NCI-H748 (cell line): ENCODE results near the gene NTN4.
A peak's percentile ranks its signal among the peaks of the same experiment; 100 is the strongest.
"Not testable (repeated sequence)": the region's sequence is repeated elsewhere in the genome, so short reads cannot be mapped to it uniquely, and the experiment has no call there.

Experiments used
- DNase-seq: peaks from one replicate; lab custom pipeline; 2025; ENCODE audit not compliant: unreplicated experiment; lab: John Stamatoyannopoulos, UW

The NTN4 gene

GRCh38 chr12:95629392-95629791 is 161.2 kb downstream of the NTN4 start:
- DNase-seq: no peak

DNA sequence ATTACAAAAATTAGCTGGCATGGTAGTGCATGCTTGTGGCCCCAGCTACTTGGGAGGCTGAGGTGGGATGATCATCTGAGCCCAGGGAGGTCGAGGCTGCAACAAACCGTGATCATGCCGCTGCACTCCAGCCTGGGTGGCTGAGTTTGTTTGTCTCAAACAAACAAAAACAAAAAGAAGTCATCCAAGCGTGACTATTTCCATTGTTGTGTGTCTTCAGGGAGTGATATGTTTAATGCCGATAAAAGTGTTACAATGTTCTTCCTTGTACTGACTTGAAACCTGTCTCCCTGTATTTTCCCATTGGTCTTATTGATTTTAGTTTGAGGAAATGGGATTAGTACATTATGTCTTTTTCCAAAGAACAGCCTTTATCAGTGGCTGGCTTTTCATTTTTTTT is 163.7 kb downstream of the NTN4 start:
- peak; percentile 60 for DNase-seq

GRCh38 chr12:95625012-95625411 is 165.6 kb downstream of the NTN4 start:
- no peak for DNase-seq

GRCh38 chr12:95624589-95624988 is 166.0 kb downstream of the NTN4 start:
- DNase-seq: no peak

DNA sequence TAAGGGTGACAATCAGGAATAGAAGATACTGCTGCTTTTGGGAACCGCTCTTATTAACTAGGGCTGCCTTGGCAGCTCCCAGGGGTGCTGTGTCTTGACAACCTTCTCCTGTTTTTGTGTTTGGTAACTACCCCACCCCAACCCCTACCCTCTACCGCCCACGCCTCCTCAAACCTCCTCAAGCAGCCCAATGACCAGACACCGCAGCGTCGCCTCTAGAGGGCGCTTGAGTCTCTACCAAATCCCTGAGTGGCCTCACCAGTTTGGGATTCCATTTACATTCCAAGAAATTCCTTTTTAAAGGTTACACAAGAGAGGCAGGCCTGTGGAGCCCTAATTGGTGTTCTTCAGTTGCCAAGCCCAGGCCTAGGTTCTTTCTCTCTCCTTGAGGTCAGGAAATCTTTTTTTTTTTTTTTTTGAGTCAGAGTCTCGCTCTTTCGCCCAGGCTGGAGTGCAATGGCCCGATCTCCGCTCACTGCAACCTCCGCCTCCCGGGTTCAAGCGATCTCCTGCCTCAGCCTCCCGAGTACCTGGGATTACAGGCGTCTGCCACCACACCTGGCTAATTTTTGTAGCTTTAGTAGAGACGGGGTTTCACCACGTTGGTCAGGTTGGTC is 166.9 kb downstream of the NTN4 start:
- DNase-seq: peak; percentile 78

DNA sequence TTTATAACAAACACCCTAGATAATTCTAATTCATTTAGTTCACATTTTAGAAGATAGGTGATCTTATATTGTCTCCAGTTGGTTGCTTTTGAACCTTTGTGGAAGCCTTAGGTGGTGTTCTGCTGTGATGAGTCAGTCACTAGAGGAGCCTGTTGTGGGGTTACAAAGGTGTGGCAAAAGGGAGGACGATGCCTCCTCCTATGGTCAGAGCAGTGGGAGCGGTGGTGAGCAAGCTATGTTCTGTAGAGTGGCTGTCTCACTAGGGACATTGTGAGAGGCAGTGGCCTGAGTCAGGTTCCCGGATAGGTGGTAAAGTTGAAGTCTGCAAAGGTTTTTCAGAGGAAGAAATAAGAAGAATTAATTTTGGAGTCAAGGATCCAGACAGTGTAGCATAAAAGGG is 167.7 kb downstream of the NTN4 start:
- no peak for DNase-seq

DNA sequence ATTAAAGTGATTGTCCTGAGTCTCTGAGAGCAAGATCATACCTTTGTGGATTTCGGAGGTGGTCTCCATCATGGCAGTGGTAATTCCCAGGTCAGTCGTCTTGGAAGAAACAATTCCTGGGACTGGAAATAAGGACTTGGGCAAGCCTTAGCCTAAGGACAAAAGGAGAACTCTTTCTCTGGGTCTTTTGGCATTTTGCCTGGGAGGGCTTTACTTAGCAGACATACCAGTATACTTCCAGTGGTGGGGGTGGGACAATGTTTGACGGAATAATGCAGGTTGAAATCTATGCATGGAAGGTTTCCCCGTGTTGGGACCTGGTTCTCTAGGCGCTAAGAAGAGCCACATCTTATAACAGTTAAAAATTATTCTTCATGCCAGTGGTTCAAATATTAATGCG is 168.8 kb downstream of the NTN4 start:
- no peak for DNase-seq

DNA sequence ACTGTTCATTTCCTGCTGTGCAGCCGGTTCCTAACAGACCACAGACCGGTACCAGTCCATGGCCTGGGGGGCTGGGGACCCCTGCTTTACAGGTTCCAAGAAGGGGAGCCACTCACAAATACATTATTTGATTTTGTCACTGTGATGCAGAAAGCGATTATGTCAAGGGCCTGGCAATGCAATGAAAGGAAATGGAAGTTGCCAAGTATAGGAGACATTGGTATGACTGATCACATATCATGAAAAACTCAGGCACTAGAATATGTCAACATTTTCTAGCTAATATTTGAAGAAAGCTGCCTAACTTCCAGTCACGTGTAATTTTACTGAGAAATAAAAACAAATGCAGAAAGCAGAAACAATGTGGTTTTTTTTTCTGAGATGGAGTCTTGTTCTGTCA is 170.4 kb downstream of the NTN4 start:
- DNase-seq: no peak

DNA sequence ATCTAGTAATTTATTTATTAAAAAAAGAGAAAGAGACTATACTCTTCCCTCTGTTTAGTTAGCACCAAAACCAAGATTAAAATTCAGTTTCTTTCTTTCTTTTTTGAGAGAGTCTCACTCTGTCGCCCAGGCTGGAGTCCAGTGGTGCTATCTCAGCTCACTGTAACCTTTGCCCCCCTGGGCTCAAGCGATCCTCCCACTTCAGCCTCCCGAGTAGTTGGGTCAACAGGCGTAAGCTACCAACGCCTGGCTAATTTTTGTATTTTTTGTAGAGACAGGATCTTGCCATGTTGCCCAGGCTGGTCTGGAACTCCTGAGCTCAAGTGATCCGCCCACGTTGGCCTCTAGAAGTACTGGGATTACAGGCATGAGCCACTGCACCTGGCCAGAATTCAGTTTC is 174.1 kb downstream of the NTN4 start:
- not testable (repeated sequence) for DNase-seq

DNA sequence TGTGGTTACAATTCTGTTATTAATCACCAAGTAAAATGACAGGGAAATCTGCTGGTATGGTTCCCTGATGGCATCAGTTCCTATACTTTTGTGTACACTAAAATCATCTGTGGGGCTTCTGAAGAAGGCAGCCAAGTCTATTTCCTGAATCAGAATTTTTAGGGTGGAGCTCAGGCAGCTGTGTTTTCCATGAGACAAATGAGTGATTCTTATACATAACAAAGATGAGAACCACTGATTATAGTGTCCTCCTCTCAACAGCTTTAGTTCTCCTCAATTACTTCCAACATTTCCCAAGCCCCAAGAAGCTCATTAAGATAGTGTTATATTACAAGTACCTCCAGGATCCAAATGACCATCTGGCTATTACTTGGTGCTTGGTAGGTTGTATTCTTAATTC is 174.8 kb downstream of the NTN4 start:
- DNase-seq: peak; percentile 71

- no peak for DNase-seq
These were observed 176.1 kb downstream of the NTN4 start for GRCh38 chr12:95614390-95614982.

- no peak for DNase-seq
These were observed 177.5 kb downstream of the NTN4 start for GRCh38 chr12:95613021-95613420.

GRCh38 chr12:95611676-95612309 is 178.8 kb downstream of the NTN4 start:
- DNase-seq: peak; percentile 99

DNA sequence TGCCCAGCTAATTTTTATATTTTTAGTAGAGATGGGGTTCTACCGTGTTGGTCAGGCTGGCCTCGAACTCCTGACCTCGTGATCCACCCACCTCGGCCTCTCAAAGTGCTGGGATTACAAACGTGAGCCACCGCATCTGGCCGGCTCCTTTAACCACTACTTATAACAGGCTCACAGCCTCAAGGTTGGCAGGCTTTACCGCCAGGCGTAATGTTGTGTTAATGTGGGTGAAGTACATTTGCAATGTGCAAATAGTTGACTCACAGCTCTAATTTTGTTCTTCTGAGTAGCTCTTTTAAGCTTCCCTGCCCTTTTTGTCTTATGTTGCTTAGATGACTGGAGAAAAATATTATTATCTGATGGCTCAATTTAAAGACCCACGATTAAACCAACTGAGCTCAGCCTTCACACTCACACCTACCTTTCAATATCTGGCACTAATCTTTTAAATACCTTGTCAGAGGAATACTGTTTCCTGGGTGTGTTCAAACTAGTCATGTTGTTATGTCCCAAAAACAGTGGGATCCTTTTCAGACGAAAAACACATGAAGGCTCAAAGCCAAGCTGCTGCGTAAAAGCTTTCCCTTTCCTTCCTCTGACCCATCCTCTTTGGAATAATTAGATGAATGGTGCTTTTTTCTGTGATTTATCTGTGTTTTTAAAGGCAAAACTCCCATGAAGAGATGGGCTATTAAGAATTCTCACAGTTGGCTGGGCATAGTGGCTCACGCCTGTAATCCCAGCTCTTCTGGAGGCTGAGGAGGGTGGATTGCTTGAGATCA is 182.1 kb downstream of the NTN4 start:
- DNase-seq: peak; percentile 89
